ENCODE measurements around the gene RIPK3.
"Not testable (repeated sequence)": the region's sequence is repeated elsewhere in the genome, so short reads cannot be mapped to it uniquely, and the experiment has no call there.

The RIPK3 gene

DNA sequence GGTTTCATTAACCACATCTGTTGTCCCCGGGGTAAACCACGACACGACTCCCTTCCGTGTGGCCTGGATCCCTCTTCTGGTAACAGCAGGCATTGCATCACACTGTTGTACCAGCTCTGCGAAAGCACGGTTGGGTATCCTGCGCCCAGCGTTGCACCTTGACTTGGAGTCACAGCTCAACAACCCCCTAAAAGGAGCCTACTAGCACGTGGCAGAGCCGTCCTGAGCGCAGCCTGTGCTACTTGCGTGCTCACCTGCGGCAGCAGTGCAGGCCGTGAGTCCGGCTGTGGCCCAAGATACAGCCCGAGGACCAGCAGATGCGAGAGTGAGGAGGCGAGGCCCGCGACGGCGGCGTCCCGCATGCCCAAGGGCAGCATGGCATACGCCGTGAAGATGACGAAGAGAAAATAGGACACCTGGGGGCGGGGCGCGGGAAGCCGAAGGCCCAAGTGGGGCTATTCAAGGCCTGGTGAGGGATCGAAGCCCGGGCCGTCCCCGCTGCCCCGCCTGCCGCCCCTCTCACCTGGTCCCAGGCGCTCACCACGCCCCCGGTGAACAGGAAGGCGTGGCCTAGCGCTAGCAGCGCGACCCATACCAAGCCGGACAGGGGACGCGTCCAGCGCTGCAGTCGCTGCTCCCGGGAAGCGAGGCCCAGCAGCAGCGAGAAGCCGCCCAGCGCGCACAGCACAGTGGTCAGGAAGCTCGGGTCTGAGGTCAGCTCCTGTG, 7.4 kb downstream of the RIPK3 start:
- peaks cover 13% of the 10 kb centered on the region for H3K27me3 ChIP-seq (ENCODE audit: control insufficient read depth, insufficient read depth, low read length)
- H3K4me1 ChIP-seq (ENCODE audit: control insufficient read depth, insufficient read depth, low read length), result no peaks in the 10 kb centered on the region
- no peak overlapping the region for H3K27ac ChIP-seq (ENCODE audit: low read depth, low read length)
- H3K36me3 ChIP-seq (ENCODE audit: control insufficient read depth, insufficient read depth, low read length), result no peaks in the 10 kb centered on the region
- no peak overlapping the region for H3K9ac ChIP-seq (ENCODE audit: low read length)
- peak overlapping the region; percentile 43 for H3K4me3 ChIP-seq (ENCODE audit: low read length)

- Histone ChIP-seq H3K27ac (ENCODE audit: low read depth, low read length) (no peak overlapping the region), H3K27me3 (ENCODE audit: control insufficient read depth, insufficient read depth, low read length) (peaks cover 13% of the 10 kb centered on the region), H3K9ac (ENCODE audit: low read length) (no peak overlapping the region), H3K4me1 (ENCODE audit: control insufficient read depth, insufficient read depth, low read length) (no peaks in the 10 kb centered on the region), H3K4me3 (ENCODE audit: low read length) (no peak overlapping the region), H3K36me3 (ENCODE audit: control insufficient read depth, insufficient read depth, low read length) (no peaks in the 10 kb centered on the region)
Observed at GRCh38 chr14:24331731-24332267, 8.0 kb downstream of the RIPK3 start.

DNA sequence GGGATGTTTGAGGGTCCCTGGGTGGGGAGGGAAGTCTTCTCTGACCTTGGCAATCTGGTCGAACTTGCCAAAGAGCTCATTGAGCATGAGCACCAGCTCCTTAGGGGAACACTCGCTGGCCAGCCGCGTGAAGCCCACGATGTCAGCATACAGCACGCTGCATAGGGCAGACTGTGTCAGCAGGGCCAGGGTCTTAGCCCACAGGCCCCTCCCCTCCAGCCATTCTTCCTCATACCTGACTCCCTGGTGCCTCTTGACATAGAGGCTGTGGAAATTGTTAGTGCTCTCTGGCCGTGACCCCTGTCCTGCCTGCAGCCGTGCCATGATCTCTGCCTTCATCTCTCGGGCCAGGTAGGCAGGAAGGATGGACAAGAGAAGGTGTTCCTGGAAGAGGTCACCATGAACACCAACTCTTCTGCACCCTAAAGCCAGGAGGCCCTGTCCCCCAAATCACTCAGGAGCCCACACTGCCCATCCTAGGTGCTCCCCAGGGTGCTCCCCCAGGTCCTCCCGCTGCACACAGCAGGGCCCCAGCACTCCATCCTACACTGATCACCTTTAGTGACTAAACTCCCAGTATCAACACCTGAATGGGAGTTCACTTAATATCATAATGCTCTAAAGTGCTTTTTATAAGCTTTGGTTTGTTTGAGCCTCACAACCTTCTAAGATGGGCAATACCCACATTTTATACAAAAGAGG, 8.7 kb downstream of the RIPK3 start:
- H3K9ac ChIP-seq (ENCODE audit: low read length), result no peak overlapping the region
- no peak overlapping the region for H3K27ac ChIP-seq (ENCODE audit: low read depth, low read length)
- peaks cover 13% of the 10 kb centered on the region for H3K27me3 ChIP-seq (ENCODE audit: control insufficient read depth, insufficient read depth, low read length)
- H3K36me3 ChIP-seq (ENCODE audit: control insufficient read depth, insufficient read depth, low read length), result no peaks in the 10 kb centered on the region
- H3K4me3 ChIP-seq (ENCODE audit: low read length), result no peak overlapping the region
- no peaks in the 10 kb centered on the region for H3K4me1 ChIP-seq (ENCODE audit: control insufficient read depth, insufficient read depth, low read length)

DNA sequence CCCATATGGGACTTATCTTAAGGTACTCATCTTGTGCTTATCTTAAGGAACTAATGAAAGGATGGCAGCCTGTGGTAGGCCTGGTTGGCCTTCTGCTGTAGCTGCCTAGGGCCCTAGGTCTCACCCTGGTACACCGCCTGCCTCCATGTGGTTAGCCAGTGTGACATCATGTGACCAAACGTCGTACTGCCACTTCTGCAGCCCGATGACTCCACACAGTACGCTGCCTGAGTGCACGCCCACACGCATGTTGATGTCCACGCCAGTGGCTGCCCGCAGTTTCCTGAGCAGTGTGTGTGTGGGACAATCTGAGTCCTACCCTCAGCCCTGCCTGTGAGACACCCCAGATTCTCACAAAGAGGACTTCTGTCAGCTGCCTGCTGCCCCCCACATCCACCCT, 10.1 kb downstream of the RIPK3 start:
- Histone ChIP-seq H3K9ac (ENCODE audit: low read length) (no peak overlapping the region), H3K36me3 (ENCODE audit: control insufficient read depth, insufficient read depth, low read length) (no peaks in the 10 kb centered on the region), H3K4me3 (ENCODE audit: low read length) (no peak overlapping the region), H3K4me1 (ENCODE audit: control insufficient read depth, insufficient read depth, low read length) (no peaks in the 10 kb centered on the region), H3K27me3 (ENCODE audit: control insufficient read depth, insufficient read depth, low read length) (peaks cover 7% of the 10 kb centered on the region), H3K27ac (ENCODE audit: low read depth, low read length) (no peak overlapping the region)

DNA sequence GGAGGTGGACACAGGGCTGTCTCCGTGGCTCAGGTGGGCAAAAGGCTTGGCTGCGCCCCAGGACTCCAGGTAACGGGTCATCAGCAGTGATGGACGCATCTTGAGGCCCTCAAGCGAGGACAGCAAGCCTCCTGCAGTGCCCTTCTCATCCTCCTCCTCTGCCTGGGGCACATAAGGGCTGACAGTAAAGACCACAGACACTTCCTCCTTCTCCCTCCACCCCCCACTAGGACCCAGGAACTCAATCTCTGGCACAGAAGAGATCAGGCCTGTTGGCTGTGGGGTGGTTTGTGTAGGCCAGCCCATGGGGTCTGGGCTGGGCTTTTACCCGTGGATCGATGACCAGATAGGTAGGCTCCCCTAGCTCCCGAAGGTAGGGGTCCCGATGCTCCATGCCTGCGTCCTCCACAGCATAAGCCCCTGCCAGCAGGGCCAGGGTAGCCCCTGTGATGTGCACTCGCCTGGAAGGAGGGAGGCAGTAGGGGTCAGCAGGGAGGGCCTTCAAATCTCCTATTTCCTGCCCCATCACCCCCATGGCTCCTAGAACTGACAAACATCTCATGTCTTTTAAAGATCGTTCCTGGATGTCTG, 10.6 kb downstream of the RIPK3 start:
- no peaks in the 10 kb centered on the region for H3K4me1 ChIP-seq (ENCODE audit: control insufficient read depth, insufficient read depth, low read length)
- no peak overlapping the region for H3K4me3 ChIP-seq (ENCODE audit: low read length)
- no peak overlapping the region for H3K9ac ChIP-seq (ENCODE audit: low read length)
- peaks cover 4% of the 10 kb centered on the region for H3K27me3 ChIP-seq (ENCODE audit: control insufficient read depth, insufficient read depth, low read length)
- no peak overlapping the region for H3K27ac ChIP-seq (ENCODE audit: low read depth, low read length)
- no peaks in the 10 kb centered on the region for H3K36me3 ChIP-seq (ENCODE audit: control insufficient read depth, insufficient read depth, low read length)

DNA sequence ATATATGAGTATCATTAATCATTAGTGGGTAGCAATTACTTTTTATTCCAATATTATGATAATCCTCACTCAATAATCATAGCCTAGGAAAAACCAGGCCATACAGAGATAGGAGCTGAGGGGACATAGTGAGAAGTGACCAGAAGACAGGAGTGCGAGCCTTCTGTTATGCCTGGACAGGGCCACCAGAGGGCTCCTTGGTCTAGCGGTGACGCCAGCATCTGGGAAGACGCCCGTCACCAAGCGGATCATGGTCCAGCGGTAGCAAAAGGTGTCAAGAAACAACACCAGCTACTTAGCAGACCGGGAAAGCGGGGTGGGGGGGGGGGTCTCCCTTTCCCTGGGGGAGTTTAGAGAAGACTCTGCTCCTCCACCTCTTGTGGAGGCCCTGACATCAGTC, 11.9 kb downstream of the RIPK3 start:
- not testable (repeated sequence) for H3K27me3 ChIP-seq (ENCODE audit: control insufficient read depth, insufficient read depth, low read length); H3K36me3 ChIP-seq (ENCODE audit: control insufficient read depth, insufficient read depth, low read length); H3K4me3 ChIP-seq (ENCODE audit: low read length); H3K27ac ChIP-seq (ENCODE audit: low read depth, low read length); H3K4me1 ChIP-seq (ENCODE audit: control insufficient read depth, insufficient read depth, low read length); H3K9ac ChIP-seq (ENCODE audit: low read length)

- H3K27ac ChIP-seq (ENCODE audit: low read depth, low read length), result no peak overlapping the region
- no peak overlapping the region for H3K9ac ChIP-seq (ENCODE audit: low read length)
- H3K27me3 ChIP-seq (ENCODE audit: control insufficient read depth, insufficient read depth, low read length), result peaks cover 3% of the 10 kb centered on the region
- no peaks in the 10 kb centered on the region for H3K4me1 ChIP-seq (ENCODE audit: control insufficient read depth, insufficient read depth, low read length)
- H3K4me3 ChIP-seq (ENCODE audit: low read length), result no peak overlapping the region
- no peaks in the 10 kb centered on the region for H3K36me3 ChIP-seq (ENCODE audit: control insufficient read depth, insufficient read depth, low read length)
Observed at GRCh38 chr14:24327303-24327702, 12.5 kb downstream of the RIPK3 start.

DNA sequence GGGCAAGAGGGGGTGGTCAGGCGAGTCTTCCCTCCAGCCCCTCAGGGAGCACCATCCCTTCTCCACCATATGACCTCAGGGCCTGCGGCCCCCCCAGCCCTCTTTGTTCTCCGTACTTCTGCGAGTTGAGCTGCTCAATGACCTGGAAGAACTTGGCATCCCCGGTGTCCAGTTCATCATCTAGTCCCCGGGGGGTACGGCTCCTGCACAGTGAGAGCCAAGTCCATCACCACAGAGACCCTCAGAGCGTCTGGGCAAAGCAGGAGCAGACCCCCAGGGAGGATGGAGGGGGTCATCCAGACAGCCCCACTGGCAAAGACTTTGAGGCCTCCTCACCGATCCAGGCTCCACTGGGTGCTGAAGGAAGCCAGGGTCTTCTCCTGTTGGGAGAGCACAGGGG, 13.8 kb downstream of the RIPK3 start:
- no peak overlapping the region for H3K27ac ChIP-seq (ENCODE audit: low read depth, low read length)
- H3K9ac ChIP-seq (ENCODE audit: low read length), result no peak overlapping the region
- no peaks in the 10 kb centered on the region for H3K36me3 ChIP-seq (ENCODE audit: control insufficient read depth, insufficient read depth, low read length)
- no peaks in the 10 kb centered on the region for H3K4me1 ChIP-seq (ENCODE audit: control insufficient read depth, insufficient read depth, low read length)
- H3K27me3 ChIP-seq (ENCODE audit: control insufficient read depth, insufficient read depth, low read length), result peaks cover 3% of the 10 kb centered on the region
- H3K4me3 ChIP-seq (ENCODE audit: low read length), result no peak overlapping the region

DNA sequence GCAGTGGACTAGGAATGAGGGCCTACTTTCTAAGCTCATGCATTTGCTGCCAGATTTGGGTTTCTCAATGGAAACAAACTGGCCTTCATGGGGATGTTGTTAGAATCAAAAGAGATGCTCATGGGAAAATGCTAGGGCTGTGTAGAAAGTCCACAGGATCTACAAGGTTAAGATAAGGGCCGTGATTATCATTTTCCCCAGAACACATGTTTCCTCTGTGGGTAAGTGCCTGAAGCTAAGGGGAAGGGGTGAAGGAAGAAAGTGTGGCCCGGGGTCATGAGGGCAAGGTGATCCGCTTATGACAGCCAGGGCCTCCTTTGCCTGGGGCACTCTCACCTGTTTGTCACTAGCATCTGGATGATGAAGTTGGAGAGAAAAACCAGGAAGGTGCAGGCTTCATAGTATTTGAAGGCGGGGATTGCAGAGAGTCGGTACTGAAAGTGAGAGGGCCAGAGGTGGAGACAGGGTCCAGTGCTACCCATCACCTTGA, 14.7 kb downstream of the RIPK3 start:
- no peaks in the 10 kb centered on the region for H3K4me1 ChIP-seq (ENCODE audit: control insufficient read depth, insufficient read depth, low read length)
- H3K4me3 ChIP-seq (ENCODE audit: low read length), result no peak overlapping the region
- no peaks in the 10 kb centered on the region for H3K36me3 ChIP-seq (ENCODE audit: control insufficient read depth, insufficient read depth, low read length)
- H3K9ac ChIP-seq (ENCODE audit: low read length), result no peak overlapping the region
- H3K27ac ChIP-seq (ENCODE audit: low read depth, low read length), result no peak overlapping the region
- peaks cover 3% of the 10 kb centered on the region for H3K27me3 ChIP-seq (ENCODE audit: control insufficient read depth, insufficient read depth, low read length)

GRCh38 chr14:24324024-24324423, 15.8 kb downstream of the RIPK3 start:
- no peaks in the 10 kb centered on the region for H3K36me3 ChIP-seq (ENCODE audit: control insufficient read depth, insufficient read depth, low read length)
- no peaks in the 10 kb centered on the region for H3K27me3 ChIP-seq (ENCODE audit: control insufficient read depth, insufficient read depth, low read length)
- no peak overlapping the region for H3K4me3 ChIP-seq (ENCODE audit: low read length)
- H3K4me1 ChIP-seq (ENCODE audit: control insufficient read depth, insufficient read depth, low read length), result no peaks in the 10 kb centered on the region
- H3K9ac ChIP-seq (ENCODE audit: low read length), result no peak overlapping the region
- no peak overlapping the region for H3K27ac ChIP-seq (ENCODE audit: low read depth, low read length)

GRCh38 chr14:24323341-24323740, 16.4 kb downstream of the RIPK3 start:
- Histone ChIP-seq H3K4me3 (ENCODE audit: low read length) (no peak overlapping the region), H3K9ac (ENCODE audit: low read length) (no peak overlapping the region), H3K4me1 (ENCODE audit: control insufficient read depth, insufficient read depth, low read length) (no peaks in the 10 kb centered on the region), H3K27me3 (ENCODE audit: control insufficient read depth, insufficient read depth, low read length) (no peaks in the 10 kb centered on the region), H3K27ac (ENCODE audit: low read depth, low read length) (no peak overlapping the region), H3K36me3 (ENCODE audit: control insufficient read depth, insufficient read depth, low read length) (no peaks in the 10 kb centered on the region)

- Histone ChIP-seq H3K4me1 (ENCODE audit: control insufficient read depth, insufficient read depth, low read length) (no peaks in the 10 kb centered on the region), H3K9ac (ENCODE audit: low read length) (no peak overlapping the region), H3K36me3 (ENCODE audit: control insufficient read depth, insufficient read depth, low read length) (no peaks in the 10 kb centered on the region), H3K27ac (ENCODE audit: low read depth, low read length) (no peak overlapping the region), H3K27me3 (ENCODE audit: control insufficient read depth, insufficient read depth, low read length) (no peaks in the 10 kb centered on the region), H3K4me3 (ENCODE audit: low read length) (no peak overlapping the region)
Observed at GRCh38 chr14:24322672-24323071, 17.1 kb downstream of the RIPK3 start.

Data from rectal smooth muscle tissue (tissue), 1 donor.